ENCODE measurements around the gene MYH6. TPM values are rescaled to one million over a fixed set of nuclear protein-coding genes. Genes with fewer than 3 reads are reported as not detected.
A peak's percentile ranks its signal among the peaks of the same experiment; 100 is the strongest.
"Not testable (repeated sequence)": the region's sequence is repeated elsewhere in the genome, so short reads cannot be mapped to it uniquely, and the experiment has no call there.

Gene MYH6
- not detected for total RNA-seq
- long read RNA-seq, result 0 reads

- DNase-seq (ENCODE audit: low spot score), result no peak
These were observed at the start of gene MYH6 for GRCh38 chr14:23407516-23408306. TSS of gene MYH6 (minus strand) at chr14:23408273. CDS start at chr14:23407223, 1,050 bp downstream.

GRCh38 chr14:23456883-23457586 is 49.0 kb upstream of the MYH6 start:
- not testable (repeated sequence) for DNase-seq (ENCODE audit: low spot score)

- no peak for DNase-seq (ENCODE audit: low spot score)
These were observed 46.4 kb upstream of the MYH6 start for GRCh38 chr14:23454445-23454856.

- no peak for DNase-seq (ENCODE audit: low spot score)
These were observed 44.2 kb upstream of the MYH6 start for GRCh38 chr14:23452237-23452636.

GRCh38 chr14:23450379-23450778 is 42.3 kb upstream of the MYH6 start:
- DNase-seq (ENCODE audit: low spot score), result no peak

- peak; percentile 45 for DNase-seq (ENCODE audit: low spot score)
These were observed 41.2 kb upstream of the MYH6 start for GRCh38 chr14:23449314-23449713.

- DNase-seq (ENCODE audit: low spot score), result no peak
These were observed 39.6 kb upstream of the MYH6 start for GRCh38 chr14:23447361-23448350.

GRCh38 chr14:23446291-23446851 is 38.3 kb upstream of the MYH6 start:
- no peak for DNase-seq (ENCODE audit: low spot score)

- no peak for DNase-seq (ENCODE audit: low spot score)
These were observed 37.7 kb upstream of the MYH6 start for GRCh38 chr14:23445773-23446172.

- DNase-seq (ENCODE audit: low spot score), result no peak
These were observed 36.2 kb upstream of the MYH6 start for GRCh38 chr14:23444314-23444713.

GRCh38 chr14:23443881-23444280 is 35.8 kb upstream of the MYH6 start:
- DNase-seq (ENCODE audit: low spot score), result no peak

GRCh38 chr14:23443411-23443812 is 35.3 kb upstream of the MYH6 start:
- DNase-seq (ENCODE audit: low spot score), result no peak

- DNase-seq (ENCODE audit: low spot score), result no peak
These were observed 34.8 kb upstream of the MYH6 start for GRCh38 chr14:23442721-23443356.

- peak; percentile 33 for DNase-seq (ENCODE audit: low spot score)
These were observed 33.0 kb upstream of the MYH6 start for GRCh38 chr14:23441076-23441475.

- DNase-seq (ENCODE audit: low spot score), result peak; percentile 75
These were observed 31.2 kb upstream of the MYH6 start for GRCh38 chr14:23439107-23439835.

GRCh38 chr14:23438101-23438971 is 30.3 kb upstream of the MYH6 start:
- peak; percentile 72 for DNase-seq (ENCODE audit: low spot score)

- DNase-seq (ENCODE audit: low spot score), result peak; percentile 57
These were observed 29.3 kb upstream of the MYH6 start for GRCh38 chr14:23437133-23438100.

All from mesenteric fat pad (tissue), 1 donor.